GM19099 (cell line): ENCODE results near the gene ADAMTS12.

Experiments used
- POLR2A ChIP-seq: IDR thresholded peaks from 3 replicates; pipeline ENCODE4 v1.6.1; 2011; ENCODE audit warnings: low read depth; ENCODE audit not compliant: insufficient read length; ENCODE audit errors: extremely low read depth

The ADAMTS12 gene

DNA sequence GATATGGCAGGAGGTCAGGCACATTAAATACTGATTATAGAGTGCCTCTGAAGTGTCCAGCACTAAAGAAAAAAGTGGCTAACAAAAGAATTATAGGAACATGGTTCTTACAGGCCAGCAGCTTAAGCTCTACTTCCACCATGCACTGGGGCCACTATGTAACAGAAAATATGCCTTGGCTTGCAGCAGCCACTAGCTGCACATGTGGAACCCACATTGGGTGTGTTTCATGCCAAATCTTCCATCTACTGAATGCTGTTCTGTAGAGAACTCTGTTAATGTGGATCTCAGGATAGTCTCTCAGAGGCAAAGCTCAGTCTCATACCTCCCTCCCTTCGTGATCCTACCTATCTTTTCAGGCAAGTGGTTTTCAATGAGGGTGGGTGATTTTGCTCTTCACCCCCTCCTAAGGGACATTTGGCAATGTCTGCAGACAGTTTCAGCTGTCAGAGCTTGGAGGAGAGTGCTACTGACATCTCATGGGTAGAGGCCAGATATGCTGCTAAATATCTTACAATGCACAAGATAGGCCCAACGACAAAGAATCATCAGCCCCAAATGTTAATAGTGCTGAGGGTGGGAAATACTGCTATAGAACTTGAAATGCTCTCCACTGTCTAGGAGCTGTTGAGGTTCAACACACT, 232.1 kb downstream of the ADAMTS12 start:
- no peak for TF ChIP-seq POLR2A

- no peak for TF ChIP-seq POLR2A
These were observed 233.9 kb downstream of the ADAMTS12 start for GRCh38 chr5:33657804-33658440.

DNA sequence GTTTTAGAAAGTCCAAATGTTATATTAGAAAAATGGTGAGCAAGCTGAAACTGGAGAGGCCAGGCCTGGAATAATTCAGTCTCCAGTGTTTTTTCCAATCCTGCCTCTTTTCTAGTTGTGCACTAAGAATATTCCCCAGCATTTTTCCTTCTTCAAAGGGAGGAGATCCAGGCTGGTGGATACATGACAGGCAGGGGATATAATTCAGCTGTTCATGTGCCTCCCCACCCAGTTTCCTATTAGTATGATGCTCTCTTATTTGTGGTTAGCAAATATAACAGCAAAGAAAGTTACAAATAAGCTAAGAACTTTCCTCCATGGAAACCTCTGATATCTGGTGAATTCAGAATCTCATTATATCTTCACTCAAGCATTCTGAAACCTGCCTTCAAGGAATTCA, 234.6 kb downstream of the ADAMTS12 start:
- no peak for TF ChIP-seq POLR2A

GRCh38 chr5:33650911-33651310, 240.9 kb downstream of the ADAMTS12 start:
- TF ChIP-seq POLR2A = no peak

DNA sequence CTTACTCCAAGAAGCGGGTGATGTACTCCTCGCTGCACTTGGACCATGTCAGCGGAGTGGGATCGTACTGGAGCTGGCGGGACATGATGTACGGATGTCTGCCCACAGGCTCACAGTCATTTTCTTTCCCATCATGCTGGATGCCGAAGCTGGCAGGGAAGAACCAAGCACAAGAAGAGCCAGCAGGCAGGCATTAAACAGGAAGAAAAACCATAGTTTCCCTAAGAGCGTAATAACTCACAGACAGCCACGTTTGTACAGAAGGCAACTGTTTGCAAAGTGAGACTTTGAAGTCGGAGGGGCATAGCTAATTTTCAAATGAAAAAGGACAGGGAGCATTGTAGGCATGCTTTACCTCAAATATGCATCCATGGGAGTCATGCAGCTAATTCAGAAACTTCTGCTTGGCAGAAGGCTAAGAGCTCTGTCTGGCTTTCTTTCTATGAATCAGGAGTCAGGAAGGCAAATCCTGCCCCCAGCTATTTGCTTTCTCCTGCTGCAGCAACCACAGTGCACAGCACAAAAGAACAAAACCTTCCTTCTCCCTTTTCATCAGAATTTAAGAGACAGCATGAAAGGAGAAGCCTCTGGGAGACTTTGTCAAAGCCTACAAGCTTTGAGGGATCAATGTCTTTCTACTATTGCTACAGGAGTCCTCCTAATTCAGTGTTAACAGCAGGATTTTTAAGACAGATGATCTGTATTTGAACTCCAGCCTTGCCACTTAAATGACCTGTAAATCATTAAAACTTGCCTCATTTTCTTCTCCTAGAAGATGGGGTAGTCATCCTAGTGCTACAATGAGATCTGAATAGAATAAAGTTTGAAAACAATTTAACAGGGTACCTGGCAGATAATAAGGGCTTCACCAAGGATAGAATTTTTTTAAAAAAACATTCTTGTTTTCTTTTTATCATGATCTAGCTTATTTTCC, 242.0 kb downstream of the ADAMTS12 start:
- TF ChIP-seq POLR2A = no peak

DNA sequence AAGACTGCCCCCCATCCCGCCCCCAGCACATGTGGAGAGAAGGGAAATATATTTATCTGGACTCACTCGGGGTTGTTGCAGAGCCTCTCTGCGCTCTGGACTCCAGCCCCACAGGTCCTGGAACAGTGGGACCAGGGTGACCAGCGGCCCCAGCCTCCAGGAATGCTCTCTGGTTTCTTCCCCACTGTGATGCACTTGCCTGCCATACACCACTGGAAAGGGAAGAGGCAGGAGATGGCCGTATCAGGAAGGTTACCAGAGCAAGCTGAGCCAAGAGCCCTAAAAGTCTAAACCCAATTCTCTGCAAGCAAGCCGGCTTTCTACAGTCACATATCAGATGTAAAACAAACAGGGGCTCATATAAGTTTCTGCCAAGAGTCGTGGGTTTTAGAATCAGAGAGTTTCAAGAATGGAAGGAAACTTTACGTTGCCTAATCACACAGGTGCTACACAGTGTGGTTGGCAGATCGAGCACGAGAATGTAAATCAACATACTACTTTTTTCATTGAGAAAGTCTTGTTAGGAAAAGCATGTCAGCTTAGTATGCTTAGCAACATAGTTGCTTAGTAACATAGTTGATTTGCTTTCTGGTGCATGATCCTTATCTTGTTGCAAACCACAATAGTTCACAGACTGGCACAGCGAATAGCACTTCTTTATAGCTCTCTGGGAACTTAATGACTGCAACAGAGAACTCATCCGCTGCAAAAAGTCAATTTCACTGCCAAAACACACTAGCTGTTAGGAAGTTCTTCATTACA, 249.9 kb downstream of the ADAMTS12 start:
- TF ChIP-seq POLR2A = no peak

GRCh38 chr5:33639474-33639873, 252.3 kb downstream of the ADAMTS12 start:
- no peak for TF ChIP-seq POLR2A

DNA sequence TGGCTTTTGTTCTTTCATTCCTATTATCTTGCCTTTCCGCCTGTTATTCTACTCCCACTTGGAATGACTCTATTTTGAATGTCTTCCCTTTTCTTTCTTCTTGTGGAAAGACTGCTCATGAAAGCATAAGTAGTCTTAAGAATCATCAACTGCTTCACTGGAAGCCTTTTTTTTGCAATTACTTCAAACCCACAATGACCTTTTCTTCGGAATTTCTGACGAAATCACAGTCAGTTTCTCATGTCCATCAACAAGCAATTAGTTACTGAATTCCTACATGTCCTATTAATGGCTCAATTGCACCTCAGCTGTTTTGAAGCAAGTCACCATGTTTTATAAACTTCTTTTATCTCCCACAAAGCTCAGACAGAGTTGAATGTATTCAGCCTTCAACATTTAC, 254.8 kb downstream of the ADAMTS12 start:
- TF ChIP-seq POLR2A = no peak

- TF ChIP-seq POLR2A = no peak
These were observed 256.2 kb downstream of the ADAMTS12 start for GRCh38 chr5:33635582-33635981.

DNA sequence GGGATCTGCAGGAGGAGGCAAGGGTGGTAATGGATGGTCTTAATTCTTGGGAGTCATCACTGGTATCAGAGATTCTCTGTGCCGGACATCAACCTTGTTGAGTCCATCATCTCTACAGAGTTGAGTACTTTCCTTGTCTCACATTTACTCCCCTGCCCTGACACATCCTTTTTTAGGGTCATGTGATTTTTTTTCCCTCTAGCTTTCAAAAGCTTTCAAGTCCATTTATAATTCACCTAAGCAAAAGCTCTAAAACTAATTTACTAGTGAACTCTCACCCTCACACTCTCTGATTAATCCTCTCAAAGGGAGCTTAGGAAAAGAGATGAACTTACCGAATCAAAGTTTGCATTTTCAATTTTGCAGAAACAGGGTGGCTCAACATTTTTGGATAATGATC, 258.1 kb downstream of the ADAMTS12 start:
- TF ChIP-seq POLR2A = no peak

DNA sequence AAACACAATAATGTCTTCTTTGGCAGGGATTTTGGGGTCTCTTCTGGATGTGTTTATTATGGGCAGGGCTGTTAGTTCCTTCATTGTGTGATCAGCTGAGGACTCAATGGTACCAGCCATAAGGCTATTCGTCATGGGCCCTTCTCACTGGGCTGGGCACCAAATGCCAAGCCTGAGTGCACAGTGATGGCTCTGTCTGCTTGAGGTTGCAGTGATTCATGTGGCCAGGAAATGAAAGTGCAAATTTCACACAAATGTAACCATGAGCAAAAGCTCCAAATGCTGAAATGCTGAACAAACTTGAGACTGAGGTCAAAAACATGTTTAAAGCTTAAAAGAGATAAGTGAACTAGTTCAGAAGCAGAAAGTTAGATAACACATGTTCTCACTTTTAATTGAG, 260.0 kb downstream of the ADAMTS12 start:
- no peak for TF ChIP-seq POLR2A

DNA sequence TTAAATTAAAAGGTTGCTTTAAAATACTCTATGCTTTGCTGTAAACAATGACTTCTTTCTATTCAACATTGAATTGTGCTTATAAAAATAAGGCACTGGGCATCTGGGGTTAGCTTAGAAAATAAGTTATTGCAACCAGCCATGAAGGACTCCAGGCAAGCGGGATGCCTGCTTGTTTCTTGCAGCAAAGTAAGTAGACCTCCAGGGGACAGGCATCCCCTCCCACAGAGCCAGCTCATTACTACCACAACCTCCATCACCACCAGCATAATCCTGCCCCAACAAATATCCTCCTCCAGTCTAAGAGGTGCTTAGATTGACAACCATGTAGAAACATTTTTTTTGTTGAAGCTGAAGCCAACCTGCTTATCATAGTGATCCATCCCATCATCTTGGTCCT, 260.7 kb downstream of the ADAMTS12 start:
- no peak for TF ChIP-seq POLR2A

- no peak for TF ChIP-seq POLR2A
These were observed 261.8 kb downstream of the ADAMTS12 start for GRCh38 chr5:33629999-33630398.

GRCh38 chr5:33628796-33629195, 263.0 kb downstream of the ADAMTS12 start:
- no peak for TF ChIP-seq POLR2A

DNA sequence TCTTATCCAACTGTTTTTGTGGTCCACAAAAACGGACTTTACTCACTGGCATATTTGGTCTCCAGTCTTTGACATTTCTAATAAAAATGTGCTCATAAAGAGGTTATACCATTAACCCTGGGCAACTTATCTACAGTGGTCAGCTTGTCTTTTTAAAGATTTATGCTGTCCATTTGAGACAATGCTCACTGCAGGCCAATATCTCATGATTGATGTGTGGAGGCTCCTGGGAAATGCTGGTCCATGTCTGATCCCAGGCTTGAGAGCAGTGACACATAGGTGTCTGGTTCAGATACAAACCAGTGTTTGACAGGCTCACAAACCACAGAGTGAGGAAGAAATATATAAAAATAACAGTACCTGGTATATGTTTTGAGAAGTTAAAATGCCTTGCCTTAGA, 270.3 kb downstream of the ADAMTS12 start:
- no peak for TF ChIP-seq POLR2A
